Colonic mucosa (tissue), 4 donors: Measurements from ENCODE around the gene KIF6. TPM values are rescaled to one million over a fixed set of nuclear protein-coding genes. Genes with fewer than 3 reads are reported as not detected.

Experiments used
- DNase-seq: peaks from one replicate; pipeline ENCODE4 v3.0.0-alpha.2; 2020
- H3K27ac ChIP-seq: fragments of 200-600 bp; one replicate; pipeline ENCODE4 v1.8.0; 2021
- H3K27me3 ChIP-seq: fragments of 200-600 bp; one replicate; pipeline ENCODE4 v1.8.0; 2021
- H3K36me3 ChIP-seq: fragments of 200-600 bp; one replicate; pipeline ENCODE4 v1.8.0; 2021
- H3K4me1 ChIP-seq: fragments of 200-600 bp; one replicate; pipeline ENCODE4 v1.8.0; 2021; ENCODE audit warnings: mild to moderate bottlenecking
- H3K4me3 ChIP-seq: fragments of 200-600 bp; one replicate; pipeline ENCODE4 v1.8.0; 2021
- H3K9ac ChIP-seq, 2 donors: one replicate each; pipeline ENCODE4 v1.7.0; 2013; ENCODE audit warnings: control low read depth in 2 of 2, low read depth in 2 of 2, low read length in 2 of 2
- H3K9me3 ChIP-seq: fragments of 200-600 bp; one replicate; pipeline ENCODE4 v1.8.0; 2021
- CTCF ChIP-seq: fragments of 200-600 bp; IDR thresholded peaks from one replicate; pipeline ENCODE4 v1.8.0; 2022; ENCODE audit warnings: antibody characterized with exemption, mild to moderate bottlenecking
- intact Hi-C: fragments of 100-400 bp; cut with DNase I; formaldehyde crosslinking; loops from one replicate; pipeline ENCODE4 v1.14.1; 2022
- total RNA-seq, 2 donors: library from RNA; stranded (reverse); fragmentation: NEBNext Ultra II Directional in 1 of 2; extraction: Animal tissue kit (Norgen Biotek cat#: 25700) in 1 of 2; gene quantifications; one replicate each; pipeline ENCODE4 v1.2.1, GENCODE V29; 2021
- donor health status: healthy.
- donor health status: DM: no; HTN: no; CAD: no.
- donor health status: DM: no; HTN: no; CAD: no.

KIF6 gene
- total RNA-seq, 2 donors from 2014 or later, result 0.08 to 0.17 TPM

GRCh38 chr6:39590871-39591393, 134.3 kb downstream of the KIF6 start:
- no peaks in the 10 kb centered on the region for H3K36me3 ChIP-seq
- no peak overlapping the region for H3K4me3 ChIP-seq
- no peaks in the 10 kb centered on the region for H3K4me1 ChIP-seq
- no peaks in the 10 kb centered on the region for H3K9me3 ChIP-seq
- no peak for DNase-seq
- H3K27ac ChIP-seq, result no peak overlapping the region
- H3K9ac ChIP-seq, result no peak overlapping the region
- intact Hi-C loops, result no loop called here
- no peaks in the 10 kb centered on the region for H3K27me3 ChIP-seq
- TF ChIP-seq CTCF, result no peak

GRCh38 chr6:39587080-39587479, 138.1 kb downstream of the KIF6 start:
- Histone ChIP-seq H3K9ac (no peak overlapping the region), H3K4me3 (no peak overlapping the region), H3K36me3 (no peaks in the 10 kb centered on the region), H3K27ac (no peak overlapping the region), H3K9me3 (no peaks in the 10 kb centered on the region), H3K27me3 (no peaks in the 10 kb centered on the region), H3K4me1 (no peaks in the 10 kb centered on the region)
- TF ChIP-seq CTCF, result no peak
- intact Hi-C loops, result no loop called here
- no peak for DNase-seq

GRCh38 chr6:39585641-39586040, 139.6 kb downstream of the KIF6 start:
- intact Hi-C loops, result no loop called here
- no peaks in the 10 kb centered on the region for H3K9me3 ChIP-seq
- DNase-seq, result no peak

GRCh38 chr6:39577446-39578165, 147.6 kb downstream of the KIF6 start:
- no peaks in the 10 kb centered on the region for H3K4me1 ChIP-seq
- no peaks in the 10 kb centered on the region for H3K36me3 ChIP-seq
- TF ChIP-seq CTCF, result no peak
- H3K9me3 ChIP-seq, result no peaks in the 10 kb centered on the region
- no peak overlapping the region for H3K9ac ChIP-seq
- no peak overlapping the region for H3K4me3 ChIP-seq
- no peak for DNase-seq
- H3K27me3 ChIP-seq, result no peaks in the 10 kb centered on the region
- H3K27ac ChIP-seq, result no peak overlapping the region
- intact Hi-C loops, result no loop called here

More at GRCh38 chr6:39585641-39586040, 139.6 kb downstream of the KIF6 start:
- Histone ChIP-seq H3K27ac (no peak overlapping the region), H3K4me3 (no peak overlapping the region), H3K27me3 (no peaks in the 10 kb centered on the region), H3K36me3 (no peaks in the 10 kb centered on the region), H3K9ac (no peak overlapping the region), H3K4me1 (no peaks in the 10 kb centered on the region)
- TF ChIP-seq CTCF, result no peak

GRCh38 chr6:39576556-39577303, 148.5 kb downstream of the KIF6 start:
- intact Hi-C loops, result no loop called here
- Histone ChIP-seq H3K27me3 (no peaks in the 10 kb centered on the region), H3K9me3 (no peaks in the 10 kb centered on the region), H3K4me3 (no peak overlapping the region), H3K27ac (no peak overlapping the region), H3K4me1 (no peaks in the 10 kb centered on the region), H3K9ac (no peak overlapping the region), H3K36me3 (no peaks in the 10 kb centered on the region)
- DNase-seq, result no peak
- TF ChIP-seq CTCF, result no peak
